Parathyroid adenoma (tissue), 2 donors: Measurements from ENCODE around the gene STAT1.
"Not testable (repeated sequence)": the region's sequence is repeated elsewhere in the genome, so short reads cannot be mapped to it uniquely, and the experiment has no call there.

Experiments
- H2AFZ ChIP-seq: fragments of 300-600 bp; sonication (generic); one replicate; pipeline ENCODE4 v1.7.0; 2017; ENCODE audit warnings: antibody characterized with exemption, mild to moderate bottlenecking
- H3K27ac ChIP-seq: fragments of 300-600 bp; sonication (generic); one replicate; pipeline ENCODE4 v1.7.0; 2017
- H3K27me3 ChIP-seq: fragments of 300-600 bp; sonication (generic); one replicate; pipeline ENCODE4 v1.7.0; 2017; ENCODE audit warnings: low read length; ENCODE audit not compliant: control insufficient read depth, insufficient read depth
- H3K36me3 ChIP-seq: fragments of 300-600 bp; sonication (generic); one replicate; pipeline ENCODE4 v1.7.0; 2017; ENCODE audit warnings: low read length; ENCODE audit not compliant: control insufficient read depth, insufficient read depth
- H3K4me1 ChIP-seq: fragments of 300-600 bp; sonication (generic); one replicate; pipeline ENCODE4 v1.7.0; 2017; ENCODE audit warnings: control low read depth
- H3K4me2 ChIP-seq: fragments of 300-600 bp; sonication (generic); one replicate; pipeline ENCODE4 v1.7.0; 2017; ENCODE audit warnings: low read length
- H3K4me3 ChIP-seq: fragments of 300-600 bp; sonication (generic); one replicate; pipeline ENCODE4 v1.7.0; 2017; ENCODE audit warnings: low read depth, low read length
- H3K79me2 ChIP-seq: fragments of 300-600 bp; sonication (generic); one replicate; pipeline ENCODE4 v1.7.0; 2017; ENCODE audit warnings: control low read depth
- H3K9ac ChIP-seq: fragments of 300-600 bp; sonication (generic); one replicate; pipeline ENCODE4 v1.7.0; 2017; ENCODE audit warnings: mild to moderate bottlenecking
- H3K9me3 ChIP-seq: fragments of 300-600 bp; sonication (generic); one replicate; pipeline ENCODE4 v1.7.0; 2017; ENCODE audit warnings: low read length; ENCODE audit not compliant: control insufficient read depth
- CTCF ChIP-seq: fragments of 300-600 bp; sonication (generic); IDR thresholded peaks from one replicate; pipeline ENCODE4 v1.7.0; 2017; ENCODE audit warnings: antibody characterized with exemption, mild to moderate bottlenecking
- donor health status: primary hyperparathyroidism.

The STAT1 gene

GRCh38 chr2:190964170-190964795 is 49.7 kb downstream of the STAT1 start:
- Histone ChIP-seq H3K4me2 (no peak overlapping the region), H3K9me3 (no peaks in the 10 kb centered on the region), H3K27me3 (no peaks in the 10 kb centered on the region), H3K27ac (peak overlapping the region; percentile 34), H3K36me3 (no peaks in the 10 kb centered on the region), H3K4me3 (no peak overlapping the region), H3K79me2 (no peaks in the 10 kb centered on the region), H3K9ac (no peak overlapping the region), H3K4me1 (peaks cover 3% of the 10 kb centered on the region), H2AFZ (peak overlapping the region; percentile 52)
- TF ChIP-seq CTCF: no peak

GRCh38 chr2:190963088-190963487 is 50.9 kb downstream of the STAT1 start:
- peaks cover 3% of the 10 kb centered on the region for H3K4me1 ChIP-seq
- H3K4me3 ChIP-seq: no peak overlapping the region
- TF ChIP-seq CTCF: no peak
- H2AFZ ChIP-seq: no peak overlapping the region
- no peaks in the 10 kb centered on the region for H3K9me3 ChIP-seq
- H3K4me2 ChIP-seq: no peak overlapping the region
- H3K36me3 ChIP-seq: no peaks in the 10 kb centered on the region
- H3K9ac ChIP-seq: no peak overlapping the region
- H3K79me2 ChIP-seq: no peaks in the 10 kb centered on the region
- H3K27ac ChIP-seq: no peak overlapping the region
- H3K27me3 ChIP-seq: no peaks in the 10 kb centered on the region

GRCh38 chr2:190961918-190962487 is 52.0 kb downstream of the STAT1 start:
- no peak overlapping the region for H3K9ac ChIP-seq
- H3K4me3 ChIP-seq: no peak overlapping the region
- no peak overlapping the region for H3K4me2 ChIP-seq
- H3K36me3 ChIP-seq: no peaks in the 10 kb centered on the region
- no peak for TF ChIP-seq CTCF
- H3K9me3 ChIP-seq: no peaks in the 10 kb centered on the region
- peaks cover 3% of the 10 kb centered on the region for H3K4me1 ChIP-seq
- no peak overlapping the region for H2AFZ ChIP-seq
- no peak overlapping the region for H3K27ac ChIP-seq
- no peaks in the 10 kb centered on the region for H3K27me3 ChIP-seq
- no peaks in the 10 kb centered on the region for H3K79me2 ChIP-seq

GRCh38 chr2:190961117-190961516 is 52.9 kb downstream of the STAT1 start:
- H3K27ac ChIP-seq, H3K9me3 ChIP-seq, H3K9ac ChIP-seq, H3K4me1 ChIP-seq, H3K79me2 ChIP-seq, H3K27me3 ChIP-seq, H3K36me3 ChIP-seq, H3K4me2 ChIP-seq, H3K4me3 ChIP-seq, H2AFZ ChIP-seq: not testable (repeated sequence)

- H3K9me3 ChIP-seq: no peaks in the 10 kb centered on the region
- no peak overlapping the region for H3K9ac ChIP-seq
- H3K27ac ChIP-seq: no peak overlapping the region
- H3K36me3 ChIP-seq: no peaks in the 10 kb centered on the region
- H2AFZ ChIP-seq: no peak overlapping the region
- H3K4me2 ChIP-seq: no peak overlapping the region
- H3K79me2 ChIP-seq: no peaks in the 10 kb centered on the region
- no peak overlapping the region for H3K4me3 ChIP-seq
- H3K27me3 ChIP-seq: no peaks in the 10 kb centered on the region
- peaks cover 3% of the 10 kb centered on the region for H3K4me1 ChIP-seq
- TF ChIP-seq CTCF: no peak
Observed at GRCh38 chr2:190959911-190960788, 53.8 kb downstream of the STAT1 start.
